ENCODE results near the gene ENO2.
"Not testable (repeated sequence)": the region's sequence is repeated elsewhere in the genome, so short reads cannot be mapped to it uniquely, and the experiment has no call there.

DNA sequence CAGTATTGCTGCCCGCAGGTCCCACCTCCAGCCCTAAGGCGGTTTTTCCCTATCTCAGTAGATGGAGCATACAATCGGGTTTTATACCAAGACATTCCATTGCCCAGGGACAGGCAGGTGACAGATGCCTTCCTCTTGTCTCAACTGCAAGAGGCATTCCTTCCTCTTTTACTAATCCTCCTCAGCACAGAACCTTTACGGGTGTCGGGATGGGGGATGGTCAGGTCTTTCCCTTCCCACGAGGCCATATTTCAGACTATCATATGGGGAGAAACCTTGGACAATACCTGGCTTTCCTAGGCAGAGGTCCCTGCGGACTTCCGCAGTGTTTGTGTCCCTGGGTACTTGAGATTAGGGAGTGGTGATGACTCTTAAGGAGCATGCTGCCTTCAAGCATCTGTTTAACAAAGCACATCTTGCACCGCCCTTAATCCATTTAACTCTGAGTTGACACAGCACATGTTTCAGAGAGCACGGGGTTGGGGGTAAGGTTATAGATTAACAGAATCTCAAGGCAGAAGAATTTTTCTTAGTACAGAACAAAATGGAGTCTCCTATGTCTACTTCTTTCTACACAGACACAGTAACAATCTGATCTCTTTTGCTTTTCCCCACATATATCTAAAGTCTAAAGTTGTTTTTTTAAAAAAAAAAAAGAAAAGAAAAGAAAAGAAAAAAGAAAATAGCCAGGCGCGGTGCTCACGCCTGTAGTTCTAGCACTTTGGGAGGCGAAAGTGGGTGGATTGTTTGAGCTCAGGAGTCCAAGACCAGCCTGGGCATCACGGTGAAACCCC is 28.0 kb upstream of the ENO2 start:
- TF ChIP-seq, protein P1, sequence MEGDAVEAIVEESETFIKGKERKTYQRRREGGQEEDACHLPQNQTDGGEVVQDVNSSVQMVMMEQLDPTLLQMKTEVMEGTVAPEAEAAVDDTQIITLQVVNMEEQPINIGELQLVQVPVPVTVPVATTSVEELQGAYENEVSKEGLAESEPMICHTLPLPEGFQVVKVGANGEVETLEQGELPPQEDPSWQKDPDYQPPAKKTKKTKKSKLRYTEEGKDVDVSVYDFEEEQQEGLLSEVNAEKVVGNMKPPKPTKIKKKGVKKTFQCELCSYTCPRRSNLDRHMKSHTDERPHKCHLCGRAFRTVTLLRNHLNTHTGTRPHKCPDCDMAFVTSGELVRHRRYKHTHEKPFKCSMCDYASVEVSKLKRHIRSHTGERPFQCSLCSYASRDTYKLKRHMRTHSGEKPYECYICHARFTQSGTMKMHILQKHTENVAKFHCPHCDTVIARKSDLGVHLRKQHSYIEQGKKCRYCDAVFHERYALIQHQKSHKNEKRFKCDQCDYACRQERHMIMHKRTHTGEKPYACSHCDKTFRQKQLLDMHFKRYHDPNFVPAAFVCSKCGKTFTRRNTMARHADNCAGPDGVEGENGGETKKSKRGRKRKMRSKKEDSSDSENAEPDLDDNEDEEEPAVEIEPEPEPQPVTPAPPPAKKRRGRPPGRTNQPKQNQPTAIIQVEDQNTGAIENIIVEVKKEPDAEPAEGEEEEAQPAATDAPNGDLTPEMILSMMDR (IDR thresholded peaks at IDR 0.05; ENCODE audit: insufficient read depth, low read length) = not testable (repeated sequence)
- TF ChIP-seq POLR2AphosphoS5 (IDR thresholded peaks at IDR 0.05; ENCODE audit: low read depth) = not testable (repeated sequence)
